Left lung (tissue), 10 donors: ENCODE results near the gene MS4A18. TPM values are rescaled to one million over a fixed set of nuclear protein-coding genes. Genes with fewer than 3 reads are reported as not detected.

Experiments
- ATAC-seq: fragments of 200-7000 bp; cut with Tn5 transposase; one replicate; pipeline ENCODE4 v1.9.1; 2020; ENCODE audit warnings: moderate library complexity
- DNase-seq, 4 donors: peaks; one replicate each; pipeline ENCODE4 v3.0.0-alpha.2; 2013 to 2020
- H3K27ac ChIP-seq, 2 donors: fragments of 200-600 bp; sonication (generic) in 1 of 2; one replicate each; pipeline versions ENCODE4 v1.5.0 to v1.8.0; 2020 to 2021
- H3K27me3 ChIP-seq, 2 donors: fragments of 200-600 bp; sonication (generic) in 1 of 2; one replicate each; pipeline versions ENCODE4 v1.5.0 to v1.8.0; 2020 to 2021
- H3K36me3 ChIP-seq, 2 donors: fragments of 200-600 bp; sonication (generic) in 1 of 2; one replicate each; pipeline versions ENCODE4 v1.5.0 to v1.8.0; 2020 to 2021
- H3K4me1 ChIP-seq, 2 donors: fragments of 200-600 bp; one replicate each; pipeline ENCODE4 v1.8.0; 2021
- H3K4me3 ChIP-seq, 2 donors: fragments of 200-600 bp; sonication (generic) in 1 of 2; one replicate each; pipeline versions ENCODE4 v1.5.0 to v1.8.0; 2020 to 2021; ENCODE audit warnings: mild to moderate bottlenecking in 1 of 2
- H3K9me3 ChIP-seq, 2 donors: fragments of 200-600 bp; sonication (generic) in 1 of 2; one replicate each; pipeline versions ENCODE4 v1.5.0 to v1.8.0; 2020 to 2021
- intact Hi-C, 2 donors: fragments of 100-400 bp; cut with DNase I; formaldehyde crosslinking; loops; one replicate each; pipeline versions ENCODE4 v1.11.2 to v1.14.2; 2022
- polyA plus RNA-seq, 6 donors: library from polyadenylated mRNA; unstranded; fragments of 120-200 nt; gene quantifications; one replicate each; pipeline ENCODE4 v1.2.1, GENCODE V29; 2013; ENCODE audit not compliant: insufficient read length in 6 of 6
- total RNA-seq, 2 donors: library from RNA; stranded (reverse); fragmentation: NEBNext Ultra II Directional; extraction: Animal tissue kit (Norgen Biotek cat#: 25700); gene quantifications; one replicate each; pipeline ENCODE4 v1.2.1, GENCODE V29; 2021
- TF ChIP-seq, protein P1 (sequence below), 2 donors: fragments of 200-600 bp; sonication (generic) in 1 of 2; IDR thresholded peaks; one replicate each; pipeline versions ENCODE4 v1.5.0 to v1.8.0; 2021; ENCODE audit warnings: antibody characterized with exemption in 2 of 2
- donor health status: DM: no; HTN: yes; CAD: no.
- donor health status: DM: no; HTN: no; CAD: no.

The MS4A18 gene
- total and polyA plus RNA-seq, 8 donors, result not detected

DNA sequence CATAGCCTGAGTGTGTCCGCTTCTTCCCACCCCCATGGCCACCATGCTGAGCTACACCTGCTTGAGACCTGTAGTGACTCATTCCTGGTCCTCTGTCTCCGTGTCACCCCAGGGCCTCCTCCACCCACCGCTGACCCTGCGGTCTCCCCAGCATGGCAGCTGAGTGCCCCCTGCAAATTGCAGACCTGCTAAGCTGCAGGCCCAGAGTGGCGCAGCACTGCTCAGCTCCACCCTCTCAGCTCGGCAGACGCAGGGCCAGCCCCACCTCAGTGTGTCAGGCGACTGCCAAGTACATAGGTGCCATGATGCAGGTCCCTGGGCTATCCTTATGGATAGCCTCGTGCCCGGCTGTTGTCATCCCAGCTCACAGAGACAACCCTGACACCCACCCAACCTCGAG is 45.3 kb downstream of the MS4A18 start:
- Histone ChIP-seq H3K4me1 (no peaks in the 10 kb centered on the region), H3K27ac (no peak overlapping the region), H3K4me3 (no peak overlapping the region), H3K27me3 (peaks cover 0 to 22% of the 10 kb centered on the region in 2 donors), H3K36me3 (no peaks in the 10 kb centered on the region), H3K9me3 (no peaks in the 10 kb centered on the region)
- no peak for ATAC-seq
- peak in 1 of 4 donors; percentile 67 for DNase-seq
- intact Hi-C loops, result no loop called here
- TF ChIP-seq, protein P1, sequence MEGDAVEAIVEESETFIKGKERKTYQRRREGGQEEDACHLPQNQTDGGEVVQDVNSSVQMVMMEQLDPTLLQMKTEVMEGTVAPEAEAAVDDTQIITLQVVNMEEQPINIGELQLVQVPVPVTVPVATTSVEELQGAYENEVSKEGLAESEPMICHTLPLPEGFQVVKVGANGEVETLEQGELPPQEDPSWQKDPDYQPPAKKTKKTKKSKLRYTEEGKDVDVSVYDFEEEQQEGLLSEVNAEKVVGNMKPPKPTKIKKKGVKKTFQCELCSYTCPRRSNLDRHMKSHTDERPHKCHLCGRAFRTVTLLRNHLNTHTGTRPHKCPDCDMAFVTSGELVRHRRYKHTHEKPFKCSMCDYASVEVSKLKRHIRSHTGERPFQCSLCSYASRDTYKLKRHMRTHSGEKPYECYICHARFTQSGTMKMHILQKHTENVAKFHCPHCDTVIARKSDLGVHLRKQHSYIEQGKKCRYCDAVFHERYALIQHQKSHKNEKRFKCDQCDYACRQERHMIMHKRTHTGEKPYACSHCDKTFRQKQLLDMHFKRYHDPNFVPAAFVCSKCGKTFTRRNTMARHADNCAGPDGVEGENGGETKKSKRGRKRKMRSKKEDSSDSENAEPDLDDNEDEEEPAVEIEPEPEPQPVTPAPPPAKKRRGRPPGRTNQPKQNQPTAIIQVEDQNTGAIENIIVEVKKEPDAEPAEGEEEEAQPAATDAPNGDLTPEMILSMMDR (IDR thresholded peaks at IDR 0.05), result no peak

DNA sequence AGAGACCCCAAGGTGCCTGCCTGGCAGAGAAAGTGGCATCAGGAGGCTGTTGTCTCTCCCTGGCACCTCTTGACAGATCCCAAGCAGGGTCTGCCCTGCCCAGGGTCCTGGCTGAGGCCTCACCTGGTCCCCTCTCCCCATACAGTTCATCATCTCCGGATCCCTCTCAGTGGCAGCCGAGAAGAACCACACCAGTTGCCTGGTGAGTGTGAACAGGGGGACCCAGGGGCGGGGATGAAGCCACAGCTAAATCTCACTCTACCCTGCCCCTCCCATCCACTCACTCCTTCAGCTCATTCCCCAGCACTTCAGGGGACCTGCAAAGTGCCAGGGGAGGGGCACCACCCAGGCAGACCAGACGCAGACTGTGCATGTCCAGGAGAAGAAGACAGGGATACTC is 46.6 kb downstream of the MS4A18 start:
- Histone ChIP-seq H3K4me3 (no peak overlapping the region), H3K27me3 (peaks cover 0 to 14% of the 10 kb centered on the region in 2 donors), H3K4me1 (peaks cover 0 to 8% of the 10 kb centered on the region in 2 donors), H3K27ac (no peak overlapping the region), H3K36me3 (no peaks in the 10 kb centered on the region), H3K9me3 (no peaks in the 10 kb centered on the region)
- intact Hi-C loops, result no loop called here
- no peak for DNase-seq
- TF ChIP-seq, protein P1 (IDR thresholded peaks at IDR 0.05), result no peak
- no peak for ATAC-seq

DNA sequence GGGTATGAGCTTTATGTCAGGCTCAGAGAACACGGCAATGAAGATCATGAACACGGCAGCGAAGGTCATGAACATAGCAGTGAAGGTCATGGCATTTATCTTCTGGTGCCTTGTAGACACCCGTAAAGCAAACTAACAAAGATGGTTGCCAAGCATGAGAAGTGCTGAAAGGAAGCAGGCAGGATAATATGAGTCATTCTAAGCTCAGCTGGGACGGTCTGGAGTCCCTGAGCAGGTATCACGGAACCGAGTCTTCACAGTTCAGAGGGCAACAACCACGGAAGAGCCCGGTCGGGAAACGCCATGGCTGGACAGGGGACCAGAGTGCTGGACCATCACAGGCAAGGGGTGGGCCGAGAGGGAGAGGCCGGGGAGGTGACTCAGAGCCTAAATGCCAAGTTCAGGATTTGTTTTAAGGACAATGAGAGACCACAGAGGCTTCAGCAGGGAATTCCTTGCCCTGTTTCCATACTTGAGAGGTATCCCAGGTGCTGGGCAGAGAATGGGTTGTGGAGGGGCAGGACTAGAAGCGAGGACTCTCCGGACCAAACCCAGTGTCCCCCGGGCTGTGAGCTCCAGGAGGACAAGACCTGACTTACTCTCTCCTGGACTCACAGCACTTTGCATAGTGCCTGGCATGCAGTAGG is 47.5 kb downstream of the MS4A18 start:
- peaks cover 0 to 8% of the 10 kb centered on the region in 2 donors for H3K4me1 ChIP-seq
- no peak for DNase-seq
- peaks cover 0 to 6% of the 10 kb centered on the region in 2 donors for H3K27me3 ChIP-seq
- no peaks in the 10 kb centered on the region for H3K36me3 ChIP-seq
- TF ChIP-seq, protein P1 (IDR thresholded peaks at IDR 0.05), result no peak
- H3K9me3 ChIP-seq, result no peaks in the 10 kb centered on the region
- no peak overlapping the region for H3K4me3 ChIP-seq
- no peak for ATAC-seq
- intact Hi-C loops, result no loop called here
- no peak overlapping the region for H3K27ac ChIP-seq

DNA sequence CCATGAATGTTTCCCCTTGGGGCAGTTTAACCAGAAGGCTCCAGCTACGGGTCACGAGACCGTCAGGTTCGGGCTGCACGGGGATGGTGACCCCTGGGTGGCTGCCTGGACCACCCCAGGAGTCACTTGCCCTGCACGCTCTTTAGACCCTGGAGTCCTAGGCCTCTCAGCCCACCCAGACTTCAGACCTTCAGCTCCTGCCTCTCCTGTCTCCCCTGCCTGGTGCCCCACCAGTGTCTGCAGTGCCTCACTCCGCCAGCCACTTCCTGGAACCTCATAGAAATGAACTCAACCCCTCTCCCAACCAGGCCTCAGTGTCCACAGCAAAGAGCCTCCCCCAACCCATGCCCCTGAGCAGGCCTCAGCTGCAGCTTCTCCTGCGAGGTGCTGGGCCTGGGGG is 48.1 kb downstream of the MS4A18 start:
- DNase-seq, result no peak
- intact Hi-C loops, result no loop called here
- Histone ChIP-seq H3K4me3 (no peak overlapping the region), H3K27me3 (no peaks in the 10 kb centered on the region), H3K27ac (no peak overlapping the region), H3K36me3 (no peaks in the 10 kb centered on the region), H3K4me1 (peaks cover 0 to 8% of the 10 kb centered on the region in 2 donors), H3K9me3 (no peaks in the 10 kb centered on the region)
- no peak for ATAC-seq
- TF ChIP-seq, protein P1 (IDR thresholded peaks at IDR 0.05), result no peak

DNA sequence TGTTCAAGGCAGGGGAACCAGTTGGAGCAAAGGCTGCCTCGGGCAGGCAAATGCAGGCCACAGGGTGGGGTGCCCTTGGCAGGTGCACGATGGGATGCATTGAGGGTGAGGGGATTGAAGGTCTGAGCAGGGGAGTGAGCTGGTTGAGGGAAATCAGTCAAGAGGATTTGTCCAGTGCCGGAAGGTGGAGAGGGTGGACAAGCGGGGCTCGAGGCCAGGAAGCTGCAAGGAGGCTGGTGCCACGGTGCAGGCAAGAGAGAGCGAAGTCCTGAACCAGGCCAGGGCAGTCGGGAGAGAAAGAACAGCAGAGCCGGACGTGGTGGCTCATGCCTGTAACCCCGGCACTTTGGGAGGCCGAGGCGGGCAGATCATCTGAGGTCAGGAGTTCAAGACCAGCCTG is 50.2 kb downstream of the MS4A18 start:
- no peak for DNase-seq
- no peak overlapping the region for H3K4me3 ChIP-seq
- H3K4me1 ChIP-seq, result peaks cover 0 to 8% of the 10 kb centered on the region in 2 donors
- no peaks in the 10 kb centered on the region for H3K36me3 ChIP-seq
- no peak overlapping the region for H3K27ac ChIP-seq
- TF ChIP-seq, protein P1 (IDR thresholded peaks at IDR 0.05), result no peak
- intact Hi-C loops, result no loop called here
- no peaks in the 10 kb centered on the region for H3K27me3 ChIP-seq
- H3K9me3 ChIP-seq, result no peaks in the 10 kb centered on the region
- no peak for ATAC-seq
